Natural killer cell (primary cell): ENCODE results near the gene ORMDL3. TPM values are rescaled to one million over a fixed set of nuclear protein-coding genes. Genes with fewer than 3 reads are reported as not detected.

Source experiments
- ATAC-seq, 3 donors: fragments of 150-1000 bp in 2 of 3; fragments of 200-7000 bp in 1 of 3; cut with Tn5 transposase; 1 replicate in 1 of 3; 2 replicates in 2 of 3; pipeline ENCODE4 v1.10.0; 2021; ENCODE audit warnings: mild to moderate bottlenecking in 2 of 3, moderate library complexity in 2 of 3
- DNase-seq, 2 donors: peaks; one replicate each; pipeline versions ENCODE4 v3.0.0 to v3.0.0-alpha.2; 2013 to 2021; ENCODE audit warnings: mixed read lengths in 1 of 2
- H3K27ac ChIP-seq: one replicate; pipeline ENCODE4 v1.5.1; 2013; ENCODE audit warnings: mild to moderate bottlenecking, low read length
- H3K27me3 ChIP-seq: one replicate; pipeline ENCODE4 v1.6.1; 2013; ENCODE audit warnings: low read length; ENCODE audit not compliant: control insufficient read depth, insufficient read depth
- H3K36me3 ChIP-seq: one replicate; pipeline ENCODE4 v1.6.1; 2013; ENCODE audit warnings: low read length; ENCODE audit not compliant: control insufficient read depth, insufficient read depth
- H3K4me1 ChIP-seq: one replicate; pipeline ENCODE4 v1.6.1; 2013; ENCODE audit warnings: low read length; ENCODE audit not compliant: control insufficient read depth, insufficient read depth
- H3K4me3 ChIP-seq: one replicate; pipeline ENCODE4 v1.5.1; 2013; ENCODE audit warnings: low read length
- H3K9me3 ChIP-seq: one replicate; pipeline ENCODE4 v1.6.1; 2013; ENCODE audit warnings: low read length; ENCODE audit not compliant: control insufficient read depth, insufficient read depth
- H3K27ac Mint-ChIP-seq, 2 donors: one replicate each; pipeline ENCODE4 v1.8.0; 2022; ENCODE audit warnings: mild to moderate bottlenecking in 2 of 2, mixed read lengths in 2 of 2, moderate library complexity in 1 of 2
- H3K27me3 Mint-ChIP-seq, 2 donors: one replicate each; pipeline ENCODE4 v1.8.0; 2022; ENCODE audit warnings: low read depth in 2 of 2, mixed read lengths in 2 of 2
- H3K36me3 Mint-ChIP-seq: one replicate; pipeline ENCODE4 v1.8.0; 2022; ENCODE audit warnings: mixed read lengths
- H3K4me1 Mint-ChIP-seq, 2 donors: one replicate each; pipeline ENCODE4 v1.8.0; 2022; ENCODE audit warnings: mixed read lengths in 2 of 2
- H3K4me3 Mint-ChIP-seq: one replicate; pipeline ENCODE4 v1.8.0; 2022; ENCODE audit warnings: mild to moderate bottlenecking, moderate library complexity, mixed read lengths
- H3K9me3 Mint-ChIP-seq, 2 donors: one replicate each; pipeline ENCODE4 v1.8.0; 2022; ENCODE audit warnings: mixed read lengths in 2 of 2
- WGBS: methylation state at CpG from one replicate; pipeline ENCODE4 v1.1.7; 2013; ENCODE audit warnings: missing lambda C conversion rate; ENCODE audit not compliant: insufficient coverage; 5-methylcytosine and 5-hydroxymethylcytosine counted together
- intact Hi-C: fragments of 100-400 bp; cut with micrococcal nuclease; formaldehyde crosslinking; loops from one replicate; pipeline ENCODE4 v1.14.2; 2022
- total RNA-seq, 4 donors: library from RNA; stranded (reverse); fragments of 120-200 nt in 1 of 4; gene quantifications; one replicate each; pipeline versions ENCODE4 v1.2.3 to v1.2.4, GENCODE V29; 2013 to 2022
- TF ChIP-seq, protein P1 (sequence below): fragments of 200-600 bp; IDR thresholded peaks from one replicate; pipeline ENCODE4 v1.8.0; 2022; ENCODE audit warnings: antibody characterized with exemption

The ORMDL3 gene
- total RNA-seq, 3 donors from 2014 or later (not counting 1 experiment from before 2014, with no cell fraction given), result 61.6 to 121 (median 77.2) TPM

GRCh38 chr17:39973496-39973895 is 46.1 kb upstream of the ORMDL3 start:
- no peaks in the 10 kb centered on the region for H3K27me3 ChIP-seq
- peaks cover 1% of the 10 kb centered on the region for H3K4me1 ChIP-seq
- DNase-seq, result no peak

GRCh38 chr17:39972271-39972670 is 44.9 kb upstream of the ORMDL3 start:
- Mint-ChIP-seq H3K9me3 (no peaks in the 10 kb centered on the region), H3K4me1 (peaks cover 0 to 2% of the 10 kb centered on the region in 2 donors), H3K27ac (no peak overlapping the region), H3K36me3 (no peaks in the 10 kb centered on the region), H3K27me3 (peaks cover 27 to 37% of the 10 kb centered on the region in 2 donors), H3K4me3 (no peak overlapping the region)
- Histone ChIP-seq H3K27ac (no peak overlapping the region), H3K4me3 (no peak overlapping the region), H3K36me3 (no peaks in the 10 kb centered on the region), H3K27me3 (no peaks in the 10 kb centered on the region), H3K4me1 (peaks cover 14% of the 10 kb centered on the region), H3K9me3 (no peaks in the 10 kb centered on the region)
- WGBS, result 21% methylated on average over 2 of the region's 3 CpGs
- ATAC-seq (no peak), DNase-seq (no peak)
- intact Hi-C loops, result no loop called here
- TF ChIP-seq, protein P1, sequence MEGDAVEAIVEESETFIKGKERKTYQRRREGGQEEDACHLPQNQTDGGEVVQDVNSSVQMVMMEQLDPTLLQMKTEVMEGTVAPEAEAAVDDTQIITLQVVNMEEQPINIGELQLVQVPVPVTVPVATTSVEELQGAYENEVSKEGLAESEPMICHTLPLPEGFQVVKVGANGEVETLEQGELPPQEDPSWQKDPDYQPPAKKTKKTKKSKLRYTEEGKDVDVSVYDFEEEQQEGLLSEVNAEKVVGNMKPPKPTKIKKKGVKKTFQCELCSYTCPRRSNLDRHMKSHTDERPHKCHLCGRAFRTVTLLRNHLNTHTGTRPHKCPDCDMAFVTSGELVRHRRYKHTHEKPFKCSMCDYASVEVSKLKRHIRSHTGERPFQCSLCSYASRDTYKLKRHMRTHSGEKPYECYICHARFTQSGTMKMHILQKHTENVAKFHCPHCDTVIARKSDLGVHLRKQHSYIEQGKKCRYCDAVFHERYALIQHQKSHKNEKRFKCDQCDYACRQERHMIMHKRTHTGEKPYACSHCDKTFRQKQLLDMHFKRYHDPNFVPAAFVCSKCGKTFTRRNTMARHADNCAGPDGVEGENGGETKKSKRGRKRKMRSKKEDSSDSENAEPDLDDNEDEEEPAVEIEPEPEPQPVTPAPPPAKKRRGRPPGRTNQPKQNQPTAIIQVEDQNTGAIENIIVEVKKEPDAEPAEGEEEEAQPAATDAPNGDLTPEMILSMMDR, result no peak

More at GRCh38 chr17:39973496-39973895, 46.1 kb upstream of the ORMDL3 start:
- Histone ChIP-seq H3K9me3 (no peaks in the 10 kb centered on the region), H3K36me3 (no peaks in the 10 kb centered on the region), H3K4me3 (no peak overlapping the region), H3K27ac (no peak overlapping the region)
- Mint-ChIP-seq H3K4me1 (no peaks in the 10 kb centered on the region), H3K27me3 (peaks cover 27 to 36% of the 10 kb centered on the region in 2 donors), H3K4me3 (no peak overlapping the region), H3K9me3 (no peaks in the 10 kb centered on the region), H3K27ac (no peak overlapping the region), H3K36me3 (no peaks in the 10 kb centered on the region)
- TF ChIP-seq, protein P1, result no peak
- no peak for ATAC-seq
- intact Hi-C loops, result no loop called here
- WGBS, result 85% methylated on average over 2 of the region's 2 CpGs

DNA sequence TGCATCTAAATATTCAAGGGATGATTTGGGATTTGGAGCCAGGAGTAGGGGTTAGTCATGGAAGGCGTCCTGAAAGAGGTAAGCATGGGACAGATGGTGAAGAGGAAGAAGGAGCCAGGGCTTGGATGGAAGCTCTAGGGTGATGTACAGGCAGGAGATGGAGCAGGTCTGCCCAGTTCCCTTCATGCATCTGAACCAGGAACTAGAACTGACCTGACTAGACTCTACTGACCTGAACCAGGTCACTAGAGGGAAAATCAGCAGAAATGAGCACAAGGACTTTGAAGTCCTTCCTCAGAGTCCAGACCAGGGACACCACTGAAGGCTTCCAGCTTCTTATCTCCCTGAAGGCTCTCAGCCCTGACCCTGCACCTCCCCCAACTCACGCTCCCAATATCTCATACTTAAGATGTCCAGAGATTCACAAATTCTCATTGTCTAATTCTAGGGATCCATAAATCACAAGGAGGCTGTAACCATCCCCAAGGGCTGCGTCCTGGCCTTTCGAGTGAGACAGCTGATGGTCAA is 43.7 kb upstream of the ORMDL3 start:
- Histone ChIP-seq H3K4me1 (peaks cover 25% of the 10 kb centered on the region), H3K27ac (no peak overlapping the region), H3K27me3 (no peaks in the 10 kb centered on the region), H3K36me3 (no peaks in the 10 kb centered on the region), H3K4me3 (no peak overlapping the region), H3K9me3 (no peaks in the 10 kb centered on the region)
- Mint-ChIP-seq H3K27ac (no peak overlapping the region), H3K4me3 (no peak overlapping the region), H3K27me3 (peaks cover 31 to 37% of the 10 kb centered on the region in 2 donors), H3K9me3 (no peaks in the 10 kb centered on the region), H3K36me3 (no peaks in the 10 kb centered on the region), H3K4me1 (peaks cover 0 to 10% of the 10 kb centered on the region in 2 donors)
- 99% methylated on average over 4 of the region's 4 CpGs for WGBS
- DNase-seq, result no peak
- TF ChIP-seq, protein P1, result no peak
- no peak for ATAC-seq
- intact Hi-C loops, result no loop called here

DNA sequence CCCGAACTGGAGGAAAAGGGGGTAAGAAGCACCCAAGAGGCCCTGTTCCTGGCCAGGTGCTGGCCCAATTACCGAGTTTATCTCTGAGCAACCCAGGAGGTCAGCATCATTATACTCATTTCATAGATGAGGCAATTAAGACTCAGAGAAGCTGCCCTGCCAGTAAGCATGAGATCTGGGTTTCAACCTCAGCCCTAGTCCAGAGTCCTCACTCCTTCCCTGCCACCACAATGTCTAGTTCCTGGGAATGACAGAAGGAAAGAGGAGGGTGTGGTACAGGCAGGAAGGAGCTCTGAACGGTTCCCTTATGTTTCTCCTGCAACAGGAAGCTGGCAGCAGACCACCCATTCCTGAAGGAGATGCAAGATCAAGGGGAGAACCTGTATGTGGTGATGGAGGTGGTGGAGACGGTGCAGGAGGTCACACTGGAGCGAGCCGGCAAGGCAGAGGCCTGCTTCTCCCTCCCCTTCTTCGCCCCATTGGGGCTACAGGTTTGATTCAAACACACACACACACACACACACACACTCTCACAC is 42.8 kb upstream of the ORMDL3 start:
- no peaks in the 10 kb centered on the region for H3K9me3 Mint-ChIP-seq
- 80% methylated on average over 7 of the region's 7 CpGs for WGBS
- H3K4me1 ChIP-seq, result peaks cover 30% of the 10 kb centered on the region

More for the DNA sequence above, 42.8 kb upstream of the ORMDL3 start:
- Histone ChIP-seq H3K4me3 (no peak overlapping the region), H3K36me3 (no peaks in the 10 kb centered on the region), H3K27ac (no peak overlapping the region), H3K9me3 (no peaks in the 10 kb centered on the region), H3K27me3 (no peaks in the 10 kb centered on the region)
- intact Hi-C loops, result no loop called here
- no peak for DNase-seq
- Mint-ChIP-seq H3K4me1 (peaks cover 0 to 10% of the 10 kb centered on the region in 2 donors), H3K36me3 (no peaks in the 10 kb centered on the region), H3K4me3 (no peak overlapping the region), H3K27ac (no peak overlapping the region), H3K27me3 (peaks cover 31 to 37% of the 10 kb centered on the region in 2 donors)
- TF ChIP-seq, protein P1, result no peak
- ATAC-seq, result no peak
